Stimulated activated CD8-positive, alpha-beta memory T cell treated with anti-CD3 and anti-CD28 coated beads, Interleukin-2, amount 100 ng/mL, for 48 hours (primary cell): ENCODE measurements around the gene RPGRIP1L.

ENCODE experiments used
- DNase-seq, 2 donors: peaks; one replicate each; pipeline ENCODE4 v3.0.0-alpha.2; 2020; ENCODE audit warnings: low read depth in 2 of 2

RPGRIP1L gene

DNA sequence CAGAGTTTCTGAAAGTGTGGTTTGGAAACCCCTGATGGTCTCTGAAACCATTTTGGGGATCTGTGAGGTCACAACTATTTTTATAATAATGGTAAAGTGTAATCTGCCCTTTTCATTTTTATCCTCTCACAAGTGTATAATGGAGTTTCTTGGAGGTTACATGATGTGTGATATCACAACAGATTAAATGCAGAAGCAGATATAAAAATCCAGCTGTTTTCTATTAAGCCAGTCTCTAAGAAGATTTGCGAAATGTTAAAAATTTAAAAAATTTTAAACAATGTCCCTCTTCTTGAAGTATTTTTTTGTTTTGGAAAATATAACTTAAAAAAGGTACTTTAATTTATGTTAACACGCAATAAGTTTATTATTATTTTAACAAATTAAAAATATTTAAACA, 48.7 kb downstream of the RPGRIP1L start:
- DNase-seq = no peak

DNA sequence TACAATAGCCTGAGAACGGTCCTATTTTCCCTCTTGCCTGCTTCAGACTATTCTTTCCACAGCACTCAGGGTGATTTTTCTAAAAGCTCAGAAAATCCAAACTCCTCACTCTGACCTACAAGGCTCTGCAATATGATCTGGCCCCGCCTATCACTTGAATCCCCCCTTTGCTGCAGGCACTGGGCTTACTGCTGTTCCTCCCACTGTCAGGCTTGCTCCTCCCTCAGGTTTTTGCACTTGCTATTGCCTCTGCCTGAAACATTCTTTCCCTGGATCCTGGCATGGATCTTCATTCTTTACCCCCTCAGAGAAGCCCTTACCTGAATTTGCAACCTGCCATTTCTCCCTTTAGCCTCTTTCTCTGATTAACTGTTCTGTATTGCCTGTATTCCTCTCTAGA, 52.3 kb downstream of the RPGRIP1L start:
- DNase-seq = no peak

DNA sequence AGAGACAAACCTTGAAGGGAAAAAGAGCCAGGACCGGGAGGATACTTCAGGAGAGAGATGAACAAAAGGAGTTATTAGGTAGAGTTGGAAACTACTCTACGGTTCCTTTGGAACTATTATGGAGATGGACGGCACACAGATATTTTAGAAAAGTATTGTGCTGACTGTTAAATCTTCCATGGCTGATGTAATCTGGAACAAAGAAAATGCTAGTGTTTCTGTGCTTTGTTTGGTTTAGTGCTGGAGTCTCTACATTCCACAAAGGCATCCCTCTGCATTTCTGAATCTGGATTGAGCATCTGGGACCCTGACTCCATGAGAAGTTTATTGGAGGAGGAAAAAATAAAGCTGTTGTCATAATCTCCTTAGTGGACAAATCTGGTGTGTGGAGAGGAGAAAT, 57.2 kb downstream of the RPGRIP1L start:
- DNase-seq = no peak

DNA sequence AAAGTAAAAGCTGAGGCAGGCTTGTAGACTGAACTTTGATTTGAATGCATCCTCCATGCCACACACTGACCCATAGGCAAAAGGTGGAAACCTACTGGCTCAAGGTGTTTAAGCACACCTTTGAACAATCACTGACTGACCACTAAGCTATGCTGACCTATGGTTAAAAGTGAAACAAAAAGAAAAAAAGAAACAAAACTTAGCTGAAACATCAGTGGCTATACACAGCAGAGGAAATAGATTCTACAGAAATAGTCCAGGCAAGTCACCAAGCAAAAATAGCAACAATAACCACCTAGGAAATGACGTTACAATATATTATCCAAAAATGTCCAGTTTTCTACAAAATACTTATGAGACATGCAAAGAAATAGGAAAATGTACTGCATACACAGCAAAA, 60.2 kb downstream of the RPGRIP1L start:
- no peak for DNase-seq

DNA sequence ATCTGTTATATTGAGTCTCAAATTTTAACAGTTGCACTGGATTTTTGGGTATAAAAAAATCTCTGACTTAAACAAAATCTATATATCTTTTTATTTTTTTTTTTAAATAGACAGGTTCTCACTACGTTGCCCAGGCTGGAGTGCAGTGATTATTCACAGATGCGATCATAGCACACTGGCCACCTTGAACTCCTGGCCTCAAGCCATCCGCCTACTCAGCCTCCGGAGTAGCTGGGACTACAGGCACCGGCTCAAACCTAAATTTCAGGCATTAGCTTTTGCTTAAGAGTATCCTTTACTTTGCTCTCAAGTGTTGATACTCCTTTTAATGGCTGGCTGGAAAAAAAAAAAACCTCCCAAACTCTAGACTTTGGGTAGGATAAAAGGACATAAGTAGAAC, 61.6 kb downstream of the RPGRIP1L start:
- no peak for DNase-seq

DNA sequence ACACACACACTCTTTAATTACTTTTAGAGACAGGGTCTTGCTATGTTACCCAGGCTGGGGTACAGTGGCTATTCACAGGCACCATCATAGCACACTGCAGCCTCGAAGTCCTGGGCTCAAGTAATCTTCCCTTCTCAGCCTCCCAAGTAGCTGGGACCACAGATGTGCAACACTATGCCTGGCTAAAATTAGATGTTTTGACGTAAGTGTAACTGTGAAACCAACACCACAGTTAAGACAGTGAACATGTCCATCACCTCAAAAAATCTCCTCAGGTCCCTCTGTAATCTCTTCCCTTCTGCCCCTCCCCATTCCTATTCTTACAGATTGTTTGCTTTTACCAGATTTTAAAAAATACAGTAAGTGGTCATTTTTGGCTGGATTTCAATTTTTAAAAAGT, 66.7 kb downstream of the RPGRIP1L start:
- DNase-seq = no peak

DNA sequence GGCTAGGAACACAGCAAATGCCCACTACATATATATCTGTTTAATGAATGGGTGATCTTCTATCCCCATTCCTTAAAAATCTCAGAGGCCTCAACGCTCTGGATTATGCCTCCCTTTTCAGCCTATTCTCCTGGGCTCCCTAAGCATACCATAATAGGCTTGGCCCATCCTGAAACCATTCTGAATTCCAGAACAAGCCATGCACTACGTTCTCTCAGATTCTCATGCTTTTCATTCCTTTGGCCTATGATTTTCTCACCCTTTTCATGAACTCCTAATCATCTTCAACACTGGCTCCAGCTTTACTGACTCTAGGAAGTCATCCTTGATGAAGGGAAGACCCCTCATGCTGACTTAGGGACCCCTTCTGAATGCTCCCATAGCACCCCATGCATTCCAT, 71.1 kb downstream of the RPGRIP1L start:
- DNase-seq = no peak

DNA sequence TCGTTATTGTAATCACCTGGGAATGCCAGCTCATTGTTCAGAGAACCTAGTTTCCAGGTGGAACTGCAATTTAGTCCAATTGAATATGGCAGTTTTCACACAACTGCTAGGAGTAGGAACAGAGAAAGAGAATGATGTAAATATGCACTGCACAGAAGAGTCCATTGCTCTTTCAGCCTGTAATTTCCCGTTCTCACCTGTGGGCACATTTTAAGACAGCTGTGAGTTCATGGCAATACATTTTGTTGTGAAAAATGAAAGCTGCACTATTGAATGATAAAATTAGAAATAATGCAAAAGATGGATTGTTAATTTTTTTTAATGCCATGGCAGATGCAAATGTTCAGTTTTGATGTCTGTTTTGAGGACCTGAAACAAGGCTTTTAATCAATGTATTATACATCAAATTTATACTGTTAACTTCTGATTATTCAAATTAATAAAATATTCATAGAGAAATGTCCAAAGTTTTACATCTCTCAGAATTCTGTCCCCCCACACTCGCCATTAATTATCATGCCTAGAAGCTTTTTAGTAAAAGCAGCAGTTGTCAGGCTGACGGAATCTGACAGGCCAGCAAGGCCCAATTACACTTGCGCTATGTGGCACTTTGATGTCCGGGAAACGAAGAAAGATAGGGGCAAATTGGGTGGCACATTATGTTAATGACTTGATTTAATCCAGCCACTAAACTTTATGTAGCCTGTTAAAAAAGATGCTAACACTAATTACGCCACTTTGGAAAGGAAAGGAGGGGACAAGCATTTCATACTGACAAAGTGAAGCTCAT, 72.2 kb downstream of the RPGRIP1L start:
- no peak for DNase-seq

DNA sequence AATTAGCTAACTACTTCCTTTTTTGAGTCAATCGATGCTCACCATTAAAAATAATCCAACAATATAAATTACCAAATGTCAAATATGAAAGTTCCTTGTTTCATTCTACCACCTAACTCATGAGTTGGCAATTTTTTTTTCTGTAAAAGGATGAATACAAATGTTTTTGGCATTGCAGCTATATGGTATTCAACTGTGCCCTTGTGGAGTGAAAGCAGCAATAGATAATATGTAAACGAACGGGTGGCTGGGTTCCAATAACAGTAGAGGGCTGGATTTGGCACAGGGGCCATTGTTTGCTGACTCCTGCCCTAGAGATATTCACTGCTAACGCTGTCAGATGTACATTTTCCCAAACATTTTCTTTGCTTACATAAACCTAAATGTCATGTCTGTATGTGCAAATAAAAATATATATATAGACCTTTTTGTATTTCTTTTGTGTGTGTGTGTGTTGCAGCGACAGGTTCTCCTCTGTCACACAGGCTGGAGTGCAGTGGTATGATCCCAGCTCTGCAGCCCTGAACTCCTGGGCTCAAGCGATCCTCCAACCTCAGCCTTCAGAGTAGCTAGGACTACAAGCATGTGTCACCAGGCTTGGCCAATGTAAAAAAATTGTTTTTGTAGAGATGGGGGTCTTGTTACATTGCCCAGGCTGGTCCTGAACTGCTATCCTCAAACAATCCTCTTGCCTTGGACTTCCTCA, 73.9 kb downstream of the RPGRIP1L start:
- no peak for DNase-seq

DNA sequence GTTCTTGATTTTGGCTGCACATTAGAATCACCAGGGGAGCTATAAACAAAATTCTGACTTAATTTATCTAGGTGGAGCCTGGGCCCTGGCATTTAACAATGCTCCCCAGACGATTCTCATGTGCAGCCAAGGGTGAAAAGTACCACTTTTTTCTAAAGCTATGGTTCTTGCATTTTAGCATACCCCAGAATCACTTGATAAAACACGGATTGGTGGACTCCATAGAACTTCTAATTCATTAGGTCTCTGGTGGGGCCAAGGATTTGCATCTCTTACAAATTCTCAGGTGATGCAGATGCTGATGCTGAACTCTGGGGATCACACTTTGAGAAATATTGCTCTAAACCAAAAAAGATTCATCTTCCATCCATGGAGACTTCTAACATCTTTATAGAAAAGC, 74.5 kb downstream of the RPGRIP1L start:
- no peak for DNase-seq

DNA sequence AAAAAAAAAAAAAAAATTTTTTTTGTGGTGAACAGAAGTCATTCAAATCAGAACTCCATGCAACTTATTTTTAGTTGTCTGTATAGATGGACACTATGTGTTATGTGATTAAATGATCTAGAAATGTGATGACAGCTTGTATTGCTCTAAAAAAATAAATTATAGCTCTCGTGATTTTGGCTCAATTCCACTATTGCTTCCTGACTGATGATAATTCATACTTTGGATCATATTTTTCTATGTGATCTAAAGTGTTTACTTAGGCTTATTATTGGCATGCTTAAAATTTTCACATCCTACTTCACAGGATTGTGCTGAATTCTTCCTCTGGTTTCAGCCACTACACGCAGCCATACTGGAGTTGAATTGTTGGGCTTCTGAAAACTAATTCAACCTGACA, 76.8 kb downstream of the RPGRIP1L start:
- DNase-seq = no peak

DNA sequence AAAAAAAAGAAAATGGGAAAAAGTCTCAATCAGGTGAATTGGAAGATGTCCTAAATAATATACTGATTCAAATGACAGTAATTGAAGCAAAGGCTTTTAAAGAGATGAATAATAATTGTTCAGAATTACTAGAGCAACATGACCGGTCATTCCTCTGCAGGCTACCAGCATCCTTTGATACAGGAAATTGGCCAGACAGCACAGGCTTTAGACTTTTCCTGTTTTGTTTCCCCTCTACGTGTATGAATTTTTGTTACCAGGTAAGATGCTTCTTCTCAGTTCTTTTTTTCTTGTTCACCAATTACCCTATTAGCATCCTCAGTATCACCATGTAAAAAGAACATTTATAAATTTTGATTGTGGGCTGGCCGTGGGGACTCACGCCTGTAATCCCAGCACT, 77.5 kb downstream of the RPGRIP1L start:
- no peak for DNase-seq

DNA sequence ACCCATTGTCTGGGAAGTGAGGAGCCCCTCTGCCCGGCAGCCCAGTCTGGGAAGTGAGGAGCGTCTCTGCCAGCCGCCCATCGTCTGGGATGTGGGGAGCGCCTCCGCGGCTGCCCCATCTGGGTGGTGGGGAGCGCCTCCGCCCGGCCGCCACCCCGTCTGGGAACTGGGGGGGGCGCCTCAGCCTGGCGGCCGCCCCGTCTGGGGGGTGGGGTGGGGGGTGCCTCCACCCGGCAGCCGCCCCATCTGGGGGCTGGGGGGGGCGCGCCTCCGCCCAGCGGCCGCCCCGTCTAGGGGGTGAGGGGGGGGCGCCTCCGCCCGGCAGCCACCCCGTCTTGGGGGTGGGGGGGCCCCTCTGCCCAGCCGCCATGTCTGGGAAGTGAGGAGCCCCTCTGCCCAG, 78.4 kb downstream of the RPGRIP1L start:
- no peak for DNase-seq

DNA sequence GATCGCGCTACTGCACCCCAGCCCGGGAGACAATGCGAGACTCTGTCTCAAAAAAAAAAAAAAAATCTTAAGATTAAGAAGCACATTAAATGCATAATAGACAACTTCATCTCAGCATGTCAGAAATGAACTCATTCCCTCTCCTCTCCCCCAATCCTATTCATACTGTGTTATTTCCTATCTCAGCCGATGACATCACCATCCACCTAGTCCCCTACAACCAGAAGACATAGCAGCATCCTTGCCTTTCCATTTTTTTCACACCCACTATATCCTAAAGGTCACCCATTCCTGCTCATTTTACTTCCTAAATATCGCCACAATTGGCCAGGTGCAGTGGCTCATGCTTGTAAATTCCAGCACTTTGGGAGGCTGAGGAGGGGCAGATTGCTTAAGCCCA, 81.3 kb downstream of the RPGRIP1L start:
- DNase-seq = no peak

DNA sequence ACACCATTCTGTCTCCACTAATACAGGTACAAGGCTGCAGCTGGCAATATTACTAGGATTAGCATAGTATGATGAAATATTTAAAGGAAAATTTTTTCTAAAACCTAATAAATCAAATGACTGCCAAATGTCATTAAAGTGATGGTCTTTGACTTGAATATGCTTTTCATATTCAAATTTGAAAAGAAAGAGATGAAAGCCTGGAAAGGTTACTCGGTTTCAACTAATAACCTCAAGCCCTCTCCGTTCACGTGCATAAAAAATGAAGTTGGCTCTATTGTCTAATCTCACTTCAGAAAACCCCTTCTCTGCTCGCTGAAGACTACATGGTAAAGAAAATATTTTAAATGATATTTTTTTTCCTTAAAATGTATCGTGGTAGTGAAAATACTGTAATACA, 83.2 kb downstream of the RPGRIP1L start:
- no peak for DNase-seq

DNA sequence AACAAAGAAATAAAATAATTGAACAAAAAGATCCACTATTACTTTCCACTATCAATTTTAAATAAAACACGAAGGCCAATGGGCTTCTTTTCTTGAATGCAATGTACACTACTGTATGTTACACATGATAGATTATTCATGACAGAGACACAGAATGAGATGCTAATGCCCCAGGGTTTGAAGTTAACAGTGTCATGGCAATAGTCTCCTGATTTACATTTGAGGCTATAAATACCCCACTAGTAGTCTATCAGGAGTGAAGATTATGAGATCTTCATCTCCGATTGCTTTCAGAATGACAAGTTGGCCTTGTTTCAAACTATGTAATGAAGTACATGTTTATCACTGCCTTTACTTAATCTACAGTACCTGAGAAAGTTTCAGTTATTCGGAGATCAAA, 84.4 kb downstream of the RPGRIP1L start:
- DNase-seq = no peak

DNA sequence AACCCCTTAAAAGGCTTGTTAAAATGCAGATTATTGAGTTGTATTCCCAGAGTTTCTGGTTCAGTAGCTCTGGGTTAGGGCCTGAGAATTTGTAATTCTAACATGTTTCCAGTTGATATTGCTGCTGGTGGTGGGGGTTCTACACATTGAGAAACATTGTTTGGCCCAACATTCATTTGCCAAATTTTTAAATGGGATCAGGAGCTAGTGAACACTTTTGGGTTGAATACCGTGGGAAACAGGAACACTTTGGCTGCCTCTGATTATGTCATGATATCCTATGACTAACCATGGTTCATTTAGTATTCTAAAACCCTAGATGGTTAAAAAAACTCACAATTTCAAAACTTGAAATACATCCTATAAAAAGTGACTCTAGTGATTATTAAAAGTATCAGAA, 89.3 kb downstream of the RPGRIP1L start:
- no peak for DNase-seq

DNA sequence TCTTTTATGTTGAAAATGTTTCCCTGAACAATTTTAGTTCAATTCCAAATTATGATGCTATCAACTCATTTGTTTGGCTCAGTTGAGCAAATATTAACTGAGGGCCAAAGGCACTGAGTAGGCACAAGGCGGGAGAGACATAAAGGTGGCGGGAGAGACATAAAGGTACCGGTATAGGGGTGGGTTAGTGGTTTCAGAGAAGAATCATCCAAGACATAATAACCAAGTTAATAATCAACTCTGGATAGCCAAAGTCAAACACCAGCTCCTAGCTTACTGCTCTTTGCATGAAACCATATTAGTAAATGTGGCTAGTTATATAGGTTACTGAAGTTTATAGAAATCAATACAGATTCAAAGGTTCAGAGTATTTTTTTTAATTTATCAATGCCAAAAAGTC, 91.7 kb downstream of the RPGRIP1L start:
- DNase-seq = no peak

DNA sequence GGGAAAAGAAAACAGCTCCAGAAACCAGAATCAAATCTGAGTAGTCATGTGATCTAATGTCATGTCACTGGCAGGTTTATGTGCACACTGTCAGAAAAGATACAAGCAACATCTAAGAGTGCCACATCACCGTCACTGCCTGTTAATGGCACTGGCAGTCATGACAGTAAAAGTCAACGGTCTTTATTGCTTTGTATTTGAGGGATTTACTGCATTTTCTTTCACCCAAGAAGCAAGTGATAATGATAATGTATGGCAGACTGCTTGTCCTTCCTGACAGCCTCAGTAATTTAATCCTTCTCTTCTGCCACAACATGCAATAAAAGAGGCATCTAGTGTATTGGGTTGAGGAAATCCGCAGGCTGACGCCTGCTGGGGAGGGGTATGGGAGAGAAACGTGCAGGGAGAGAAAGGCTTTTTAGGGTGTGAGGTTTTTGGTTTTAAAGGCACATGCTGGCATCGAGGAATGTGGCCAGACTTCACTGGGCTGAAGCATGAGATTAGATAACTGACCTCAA, 92.4 kb downstream of the RPGRIP1L start:
- no peak for DNase-seq

DNA sequence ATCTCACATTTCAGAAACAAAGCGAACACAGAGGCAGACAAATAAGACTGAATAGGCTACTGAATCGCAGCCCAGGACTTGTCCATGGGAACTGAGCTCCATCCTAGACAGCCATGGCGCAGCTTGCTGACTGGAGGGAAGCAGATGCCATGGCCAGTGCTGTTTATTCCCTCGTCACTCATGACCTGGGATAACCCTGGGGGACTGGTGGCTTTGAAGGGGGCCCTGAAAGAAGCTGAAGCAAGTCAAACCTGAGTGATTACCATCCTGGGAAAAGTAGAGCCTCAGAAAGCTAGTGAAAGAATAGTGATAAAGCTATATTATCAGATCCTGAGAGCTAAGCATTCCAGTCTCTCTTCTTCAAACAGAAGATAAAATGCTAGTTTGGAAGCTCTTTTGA, 94.1 kb downstream of the RPGRIP1L start:
- DNase-seq = no peak

DNA sequence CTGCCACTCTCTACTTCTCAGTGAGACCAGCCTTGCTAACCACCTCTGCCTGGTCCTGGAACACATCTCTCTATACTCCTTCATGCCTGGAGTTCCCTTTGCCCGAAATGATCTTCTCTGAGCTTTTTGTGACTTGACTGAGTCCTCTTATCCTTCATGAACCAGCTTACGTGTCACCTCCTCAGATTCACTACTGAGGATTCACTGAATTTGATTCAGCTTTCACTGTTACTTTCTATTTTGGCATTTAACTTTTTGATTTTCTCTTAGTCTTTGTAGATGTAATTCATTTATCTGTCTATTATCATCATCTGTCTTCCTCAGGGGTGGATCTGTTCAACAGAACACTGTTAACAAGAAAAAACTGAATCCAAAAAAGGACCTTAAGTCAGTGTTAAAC, 95.6 kb downstream of the RPGRIP1L start:
- DNase-seq = no peak

DNA sequence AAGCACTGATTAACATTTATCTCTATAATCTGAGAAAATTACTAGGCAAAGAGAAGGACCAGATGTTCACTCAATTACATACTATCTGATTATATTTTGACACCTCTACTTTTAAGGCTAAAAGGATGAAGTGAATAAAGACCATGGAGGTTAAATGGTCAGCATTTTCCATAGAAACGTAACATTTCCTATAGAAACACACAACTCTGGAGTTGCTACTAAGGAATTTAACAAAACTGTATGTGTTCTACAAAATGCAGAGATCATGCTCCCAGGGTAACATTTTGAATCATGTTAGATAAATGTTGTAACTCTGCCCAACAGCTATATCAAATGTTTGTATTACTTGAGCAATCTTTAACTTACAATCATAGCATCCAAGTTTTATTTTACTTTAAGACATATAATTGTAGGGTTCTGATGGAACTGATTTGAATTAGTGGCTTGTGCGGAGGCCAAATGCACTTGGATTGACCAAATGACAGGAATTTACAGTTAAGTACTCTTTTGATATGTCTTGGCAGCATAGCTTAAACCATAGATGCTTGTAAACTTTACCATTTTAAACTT, 97.7 kb downstream of the RPGRIP1L start:
- DNase-seq = no peak

DNA sequence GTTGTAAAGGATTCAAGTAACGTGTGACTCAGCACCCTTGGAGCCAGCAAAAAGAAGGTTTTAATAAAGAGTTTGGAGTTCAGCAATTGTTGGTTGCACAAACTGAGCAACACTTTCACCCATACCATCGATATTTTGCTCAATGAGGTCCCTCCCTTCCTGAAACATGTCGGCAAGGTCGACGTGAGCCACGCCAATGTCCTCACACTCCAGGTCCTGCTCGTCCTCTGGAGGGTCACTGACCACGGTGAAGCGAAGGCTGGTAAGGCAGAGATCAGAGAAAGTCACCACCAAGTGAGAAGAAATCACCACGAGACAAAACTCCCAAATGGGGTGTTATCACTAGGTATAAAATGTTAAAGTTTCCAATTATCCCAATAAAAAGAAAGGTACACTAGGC, 98.3 kb downstream of the RPGRIP1L start:
- DNase-seq = no peak
